A204.1 (cell line): ENCODE measurements around the gene ATP6V0B.

ENCODE experiments used
- FAIRE-seq: peaks from 2 replicates; lab custom pipeline; 2012; peaks lifted over from hg19 to GRCh38; lab: Jason Lieb, UNC

The ATP6V0B gene

GRCh38 chr1:43985984-43986595 lies 11.3 kb downstream of the ATP6V0B start:
- no peak for FAIRE-seq

DNA sequence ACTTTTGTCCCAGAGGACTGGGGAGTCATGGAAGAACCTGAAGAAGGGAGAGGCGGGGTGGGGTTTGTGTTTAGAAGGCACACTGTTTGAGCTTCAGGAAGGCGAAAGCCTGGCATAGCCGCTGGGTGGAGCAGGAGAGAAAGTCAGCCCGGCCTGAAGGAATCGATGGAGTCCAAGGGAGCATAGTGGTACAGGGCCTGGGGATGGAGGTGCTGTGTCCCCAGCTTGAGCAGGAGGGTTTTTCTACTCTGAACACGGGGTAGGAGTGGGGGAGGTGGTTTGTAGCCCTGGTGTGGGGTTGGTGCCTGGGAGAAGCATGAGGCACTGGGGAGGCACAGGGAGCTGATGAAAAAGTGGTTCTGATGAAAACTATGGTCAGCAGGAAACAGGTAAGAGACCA lies 12.0 kb downstream of the ATP6V0B start:
- FAIRE-seq, result no peak

GRCh38 chr1:43987159-43987902 lies 12.6 kb downstream of the ATP6V0B start:
- no peak for FAIRE-seq

DNA sequence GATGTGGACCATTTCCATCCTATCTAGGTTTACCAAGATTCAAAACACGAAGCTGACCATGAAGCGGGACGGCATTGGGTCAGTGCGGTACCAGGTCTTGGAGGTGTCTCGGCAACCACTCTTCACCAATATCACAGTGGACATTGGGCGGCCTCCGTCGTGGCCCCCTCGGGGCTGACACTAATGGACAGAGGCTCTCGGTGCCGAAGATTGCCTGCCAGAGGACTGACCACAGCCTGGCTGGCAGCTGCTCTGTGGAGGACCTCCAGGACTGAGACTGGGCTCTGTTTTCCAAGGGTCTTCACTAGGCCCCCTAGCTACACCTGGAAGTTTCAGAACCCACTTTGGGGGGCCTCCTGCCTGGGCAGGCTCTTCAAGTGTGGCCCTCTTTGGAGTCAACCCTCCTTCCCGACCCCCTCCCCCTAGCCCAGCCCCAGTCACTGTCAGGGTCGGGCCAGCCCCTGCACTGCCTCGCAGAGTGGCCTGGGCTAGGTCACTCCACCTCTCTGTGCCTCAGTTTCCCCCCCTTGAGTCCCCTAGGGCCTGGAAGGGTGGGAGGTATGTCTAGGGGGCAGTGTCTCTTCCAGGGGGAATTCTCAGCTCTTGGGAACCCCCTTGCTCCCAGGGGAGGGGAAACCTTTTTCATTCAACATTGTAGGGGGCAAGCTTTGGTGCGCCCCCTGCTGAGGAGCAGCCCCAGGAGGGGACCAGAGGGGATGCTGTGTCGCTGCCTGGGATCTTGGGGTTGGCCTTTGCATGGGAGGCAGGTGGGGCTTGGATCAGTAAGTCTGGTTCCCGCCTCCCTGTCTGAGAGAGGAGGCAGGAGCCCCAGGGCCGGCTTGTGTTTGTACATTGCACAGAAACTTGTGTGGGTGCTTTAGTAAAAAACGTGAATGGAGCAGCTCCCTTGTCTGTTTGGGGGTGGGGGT lies 15.8 kb downstream of the ATP6V0B start:
- no peak for FAIRE-seq

DNA sequence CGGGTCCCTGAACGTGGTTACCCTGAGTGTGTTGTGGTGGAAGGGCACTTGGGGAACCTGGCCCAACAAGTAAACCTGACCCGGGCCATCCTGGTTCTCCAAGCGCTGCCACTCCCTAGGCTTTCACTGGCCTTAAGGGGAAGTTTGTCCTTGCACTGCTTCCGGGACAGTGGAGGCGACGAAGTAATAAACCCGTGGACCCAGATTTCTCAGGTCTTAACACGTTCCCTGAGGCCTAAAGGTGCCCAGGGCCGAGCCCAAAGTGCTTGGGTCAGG lies 16.4 kb downstream of the ATP6V0B start:
- no peak for FAIRE-seq

GRCh38 chr1:43991476-43992231 lies 16.9 kb downstream of the ATP6V0B start, which contains the start of gene CCDC24:
CCDC24 (plus strand) TSS chr1:43991599; CDS start chr1:43991879, 280 bp downstream.
- no peak for FAIRE-seq

DNA sequence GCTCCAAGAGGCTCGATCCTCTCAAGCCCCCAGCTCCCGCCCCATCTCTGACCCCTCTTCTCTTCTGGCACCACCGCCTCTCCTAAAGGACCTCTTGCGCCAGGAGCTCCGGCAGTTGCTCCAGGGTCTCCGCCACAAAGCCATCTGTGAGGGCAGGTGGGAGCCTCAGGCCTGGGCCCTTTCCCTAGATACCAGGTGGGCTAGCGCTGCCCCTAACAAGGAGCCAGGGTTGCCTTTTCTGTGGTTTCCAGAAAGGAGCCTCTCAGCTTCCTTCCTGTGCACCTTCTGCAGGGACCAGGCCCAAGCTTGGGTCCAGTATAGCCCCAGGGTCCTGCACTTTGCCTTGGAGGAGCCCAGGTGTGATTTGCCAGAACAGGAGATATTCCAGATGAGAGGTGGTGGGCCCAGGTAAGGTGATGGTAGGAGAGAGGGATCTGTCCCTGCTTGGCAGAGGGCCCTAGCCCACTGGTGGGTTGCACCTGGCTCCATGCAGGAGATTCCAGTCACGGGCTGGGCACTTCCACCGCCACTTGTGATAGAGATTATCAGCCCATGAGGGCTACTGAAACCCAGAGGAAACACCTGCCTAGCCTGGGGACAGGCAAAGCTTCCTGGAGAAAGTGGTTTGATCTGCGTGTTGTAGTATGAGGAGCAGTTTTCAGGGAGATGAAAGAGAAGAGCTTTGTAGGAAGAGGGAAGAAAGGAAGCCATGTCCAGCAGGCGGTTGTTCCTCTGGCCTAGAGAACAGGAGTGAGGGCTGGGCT lies 17.7 kb downstream of the ATP6V0B start:
- no peak for FAIRE-seq

GRCh38 chr1:43993206-43993914 lies 18.6 kb downstream of the ATP6V0B start:
- FAIRE-seq, result no peak

GRCh38 chr1:43994071-43994470 lies 19.3 kb downstream of the ATP6V0B start:
- FAIRE-seq, result no peak

DNA sequence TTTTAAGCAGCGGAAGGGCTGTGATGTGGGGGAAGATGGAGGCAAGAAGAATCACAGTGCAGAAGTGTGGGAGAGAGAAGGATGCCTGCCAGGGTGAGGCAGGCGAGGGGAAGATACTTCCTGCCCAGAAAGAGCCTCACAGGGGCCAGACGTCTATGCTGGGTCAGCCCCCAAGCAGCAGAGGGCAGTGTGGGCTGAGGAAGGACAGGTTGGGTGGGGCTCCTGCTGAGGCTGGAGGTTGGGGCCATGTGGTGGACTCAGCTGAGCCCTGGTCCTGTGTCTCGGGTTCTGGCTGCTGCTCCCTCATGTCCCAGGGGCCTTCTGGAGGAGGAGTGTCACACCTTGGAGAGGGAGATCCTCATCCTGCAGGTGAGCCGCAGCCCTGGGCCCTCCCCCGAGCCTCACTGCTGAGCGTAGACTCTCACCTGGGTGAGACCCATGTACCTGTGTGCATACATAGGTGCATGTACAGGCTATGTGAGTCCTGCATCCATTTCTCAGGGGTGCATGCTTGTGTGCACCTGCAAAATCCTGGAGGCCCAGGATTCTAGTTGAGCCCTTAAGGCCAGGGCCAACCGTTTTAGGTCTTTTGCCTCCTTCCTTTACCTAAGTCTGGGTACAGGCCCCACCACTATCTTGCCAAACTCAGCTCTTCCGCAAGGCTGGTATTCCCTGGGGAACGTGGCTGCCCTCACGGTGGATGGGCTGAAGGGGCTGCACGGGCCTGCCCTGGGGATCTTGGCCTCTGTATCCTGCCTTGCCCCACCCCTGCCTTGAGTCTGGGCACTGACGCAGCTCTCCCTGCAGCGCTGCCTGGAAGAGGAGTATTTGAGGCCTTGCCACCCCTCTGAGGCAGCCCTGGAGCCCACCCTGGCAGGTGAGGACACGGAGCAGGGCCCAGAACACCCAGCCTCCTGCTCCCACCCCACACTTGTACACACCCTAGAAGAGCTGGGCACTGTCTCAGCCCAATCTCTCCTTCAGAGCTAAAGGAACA lies 20.3 kb downstream of the ATP6V0B start:
- no peak for FAIRE-seq

DNA sequence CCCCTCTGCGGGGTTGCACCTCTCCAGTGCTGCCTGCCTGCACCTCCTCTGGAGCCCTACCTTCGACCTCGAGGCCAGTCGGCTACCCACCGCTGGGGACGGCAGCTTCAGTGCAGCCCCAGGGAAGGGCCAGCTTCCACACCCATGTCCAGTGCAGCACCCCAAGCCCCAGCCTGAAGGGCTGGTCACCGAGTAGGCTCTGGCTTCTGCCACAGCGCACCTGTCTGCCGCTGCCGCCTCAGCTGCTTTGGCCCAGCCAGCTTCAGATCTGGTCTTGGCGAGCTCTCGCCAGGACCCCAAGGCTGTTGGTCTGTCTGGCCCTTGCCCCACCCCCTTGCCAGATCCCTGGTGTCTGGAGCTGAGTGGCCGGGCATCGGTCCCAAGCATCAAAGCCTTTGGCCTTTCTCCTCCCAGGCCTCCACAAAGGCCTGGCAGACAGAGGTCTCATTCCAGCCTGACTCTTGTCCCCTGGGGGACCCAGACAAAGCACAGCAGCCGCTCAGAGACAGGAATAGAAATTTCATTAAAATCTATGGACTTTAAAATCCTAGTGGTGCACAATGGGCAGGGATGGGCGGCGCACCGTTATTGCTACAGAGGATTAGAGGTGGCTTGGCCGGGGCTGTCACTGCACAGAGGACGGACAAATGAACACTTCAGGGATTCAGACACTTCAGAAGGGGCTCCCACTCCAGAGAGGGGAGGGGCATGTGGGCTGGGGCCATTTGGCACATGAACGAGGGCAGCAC lies 21.4 kb downstream of the ATP6V0B start:
- no peak for FAIRE-seq

- FAIRE-seq, result no peak
Observed at GRCh38 chr1:43996733-43997115, 22.0 kb downstream of the ATP6V0B start.

DNA sequence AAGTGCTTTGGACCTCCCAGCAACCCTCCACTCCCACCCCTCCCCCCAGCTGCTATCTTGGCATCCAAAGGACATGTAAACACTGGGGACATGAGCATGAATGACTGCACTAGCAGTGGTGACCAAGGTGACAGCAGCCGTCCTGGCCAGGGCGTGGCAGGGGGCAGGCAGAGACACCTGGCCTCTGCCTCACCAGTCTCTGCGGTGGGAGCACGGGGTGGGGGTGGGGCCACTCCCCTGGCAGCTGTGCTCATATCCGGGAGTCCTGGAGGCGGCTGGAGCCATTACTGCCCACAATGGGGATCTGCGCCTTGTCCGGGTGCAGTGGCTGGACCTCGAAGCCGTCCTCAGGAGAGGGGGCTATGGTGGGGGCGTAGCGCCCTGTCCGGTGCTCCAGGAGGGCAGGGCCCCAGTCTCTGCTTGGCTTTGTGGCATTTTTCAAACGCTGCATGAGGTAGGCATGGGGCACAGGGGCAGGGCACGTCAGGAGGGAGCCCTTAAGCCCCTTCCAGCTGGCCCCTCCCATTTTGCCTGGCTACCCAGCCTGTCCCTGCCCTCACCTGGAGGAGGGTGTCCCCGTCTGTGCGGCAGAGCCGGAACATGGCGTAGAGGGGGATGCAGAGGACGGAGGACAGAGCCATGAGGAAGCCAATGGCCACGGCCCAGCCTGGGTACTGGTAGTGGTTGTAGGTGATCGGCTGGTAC lies 22.7 kb downstream of the ATP6V0B start:
- FAIRE-seq, result no peak

GRCh38 chr1:43998000-43998378 lies 23.2 kb downstream of the ATP6V0B start:
- FAIRE-seq, result no peak

DNA sequence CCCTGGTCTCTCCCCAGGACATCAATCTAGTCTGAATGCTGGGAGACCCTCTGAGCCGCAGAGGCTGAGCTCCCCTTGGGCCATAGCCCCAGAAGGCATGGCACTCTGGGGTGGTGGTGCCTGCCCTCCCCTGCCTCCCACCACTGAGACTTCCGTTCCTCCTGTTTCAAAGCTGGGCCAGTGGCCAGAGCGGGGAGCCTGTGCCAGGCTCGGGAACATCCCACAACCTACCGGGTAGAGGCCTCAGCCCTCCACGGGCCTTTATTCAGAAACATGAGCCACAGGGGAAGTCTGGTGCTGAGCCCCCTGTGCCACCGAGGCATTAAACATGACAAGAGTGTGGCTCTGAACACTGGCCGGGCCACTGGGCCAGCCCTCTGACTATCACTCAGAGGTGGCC lies 24.7 kb downstream of the ATP6V0B start:
- FAIRE-seq, result no peak

GRCh38 chr1:44000122-44000665 lies 25.4 kb downstream of the ATP6V0B start:
- no peak for FAIRE-seq

DNA sequence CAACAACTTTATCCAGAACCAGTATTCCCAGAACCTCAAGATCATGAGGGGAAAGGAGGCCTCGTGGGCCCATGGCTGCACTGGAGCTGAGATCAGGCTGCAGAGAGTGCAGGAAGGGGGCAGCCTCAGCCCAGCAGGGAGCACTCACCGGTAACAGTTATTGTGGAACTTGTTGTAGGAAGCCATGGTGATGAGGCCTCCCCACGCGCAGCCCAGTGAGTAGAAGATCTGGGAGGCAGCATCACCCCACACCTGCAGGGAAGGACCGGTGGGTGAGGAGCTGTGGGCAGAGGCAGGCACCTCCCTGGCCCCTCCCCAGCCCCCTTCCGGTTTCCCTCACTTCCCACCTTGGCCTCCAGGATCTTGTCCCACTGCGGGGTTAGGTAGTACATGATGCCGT lies 27.4 kb downstream of the ATP6V0B start:
- no peak for FAIRE-seq

DNA sequence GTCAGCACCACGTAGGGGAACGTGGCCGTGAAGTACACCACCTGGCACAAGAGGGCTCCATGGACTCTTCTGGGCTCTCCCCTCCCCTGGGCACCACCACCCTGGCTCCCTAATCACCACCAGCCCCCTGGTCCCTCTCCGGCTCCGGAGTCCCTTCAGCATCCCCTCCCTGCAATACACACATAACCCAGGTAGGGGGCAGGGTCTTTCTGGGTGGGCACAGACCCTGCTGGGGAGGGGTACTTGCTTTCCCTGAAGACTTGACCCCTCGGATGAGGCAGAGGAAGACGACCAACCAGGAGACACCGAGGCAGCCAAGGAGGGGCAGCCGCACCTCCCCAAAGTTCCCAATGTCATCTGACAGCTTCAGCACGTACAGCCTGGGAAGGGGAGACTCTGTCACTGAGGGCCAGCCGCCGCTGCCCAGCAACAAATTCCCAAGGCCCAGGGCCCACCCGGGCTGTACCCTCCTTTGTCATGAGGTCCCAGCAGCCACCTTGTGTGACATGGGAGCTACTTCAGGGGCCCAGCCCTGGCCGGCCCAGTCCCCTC lies 27.9 kb downstream of the ATP6V0B start:
- FAIRE-seq, result no peak
